HG02884 (cell line): Measurements from ENCODE around the gene FDX2.
"Not testable (repeated sequence)": the region's sequence is repeated elsewhere in the genome, so short reads cannot be mapped to it uniquely, and the experiment has no call there.

Source experiments
- ATAC-seq: cut with Tn5 transposase; IDR thresholded peaks from one replicate; pipeline ENCODE4 v1.9.1; 2021; ENCODE audit warnings: mild to moderate bottlenecking, moderate library complexity; ENCODE audit not compliant: unreplicated experiment

Gene FDX2

DNA sequence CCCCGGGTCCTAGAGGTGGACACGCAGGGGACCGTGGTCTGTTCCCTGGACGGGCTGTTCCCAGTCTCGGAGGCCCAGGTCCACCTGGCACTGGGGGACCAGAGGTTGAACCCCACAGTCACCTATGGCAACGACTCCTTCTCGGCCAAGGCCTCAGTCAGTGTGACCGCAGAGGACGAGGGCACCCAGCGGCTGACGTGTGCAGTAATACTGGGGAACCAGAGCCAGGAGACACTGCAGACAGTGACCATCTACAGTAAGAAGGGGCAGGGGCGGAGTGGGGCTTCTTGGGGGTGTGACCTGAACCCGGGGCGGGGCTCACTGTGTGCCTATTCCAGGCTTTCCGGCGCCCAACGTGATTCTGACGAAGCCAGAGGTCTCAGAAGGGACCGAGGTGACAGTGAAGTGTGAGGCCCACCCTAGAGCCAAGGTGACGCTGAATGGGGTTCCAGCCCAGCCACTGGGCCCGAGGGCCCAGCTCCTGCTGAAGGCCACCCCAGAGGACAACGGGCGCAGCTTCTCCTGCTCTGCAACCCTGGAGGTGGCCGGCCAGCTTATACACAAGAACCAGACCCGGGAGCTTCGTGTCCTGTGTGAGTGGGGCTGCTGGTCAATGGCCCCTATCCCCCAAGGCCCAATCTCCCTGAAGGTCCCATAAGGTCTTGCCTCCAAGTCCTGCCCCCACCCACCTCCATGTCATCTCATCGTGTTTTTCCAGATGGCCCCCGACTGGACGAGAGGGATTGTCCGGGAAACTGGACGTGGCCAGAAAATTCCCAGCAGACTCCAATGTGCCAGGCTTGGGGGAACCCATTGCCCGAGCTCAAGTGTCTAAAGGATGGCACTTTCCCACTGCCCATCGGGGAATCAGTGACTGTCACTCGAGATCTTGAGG lies 31.5 kb downstream of the FDX2 start:
- no peak for ATAC-seq

GRCh38 chr19:10283301-10284064 lies 32.3 kb downstream of the FDX2 start:
- no peak for ATAC-seq

DNA sequence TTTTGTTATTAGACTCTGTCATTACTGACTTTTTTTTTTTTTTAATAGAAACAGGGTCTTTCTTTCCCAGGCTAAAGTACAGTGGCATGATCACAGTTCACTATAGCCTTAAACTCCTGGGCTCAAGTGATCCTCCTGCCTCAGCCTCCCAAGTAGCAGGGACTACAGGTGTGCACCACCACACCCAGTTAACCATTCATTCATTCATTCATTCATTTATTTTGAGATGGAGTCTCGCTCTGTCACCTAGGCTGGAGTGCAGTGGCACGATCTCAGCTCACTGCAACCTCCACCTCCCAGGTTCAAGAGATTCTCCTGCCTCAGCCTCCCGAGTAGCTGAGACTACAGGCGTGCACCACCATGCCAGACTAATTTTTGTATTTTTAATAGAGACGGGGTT lies 33.8 kb downstream of the FDX2 start:
- not testable (repeated sequence) for ATAC-seq

DNA sequence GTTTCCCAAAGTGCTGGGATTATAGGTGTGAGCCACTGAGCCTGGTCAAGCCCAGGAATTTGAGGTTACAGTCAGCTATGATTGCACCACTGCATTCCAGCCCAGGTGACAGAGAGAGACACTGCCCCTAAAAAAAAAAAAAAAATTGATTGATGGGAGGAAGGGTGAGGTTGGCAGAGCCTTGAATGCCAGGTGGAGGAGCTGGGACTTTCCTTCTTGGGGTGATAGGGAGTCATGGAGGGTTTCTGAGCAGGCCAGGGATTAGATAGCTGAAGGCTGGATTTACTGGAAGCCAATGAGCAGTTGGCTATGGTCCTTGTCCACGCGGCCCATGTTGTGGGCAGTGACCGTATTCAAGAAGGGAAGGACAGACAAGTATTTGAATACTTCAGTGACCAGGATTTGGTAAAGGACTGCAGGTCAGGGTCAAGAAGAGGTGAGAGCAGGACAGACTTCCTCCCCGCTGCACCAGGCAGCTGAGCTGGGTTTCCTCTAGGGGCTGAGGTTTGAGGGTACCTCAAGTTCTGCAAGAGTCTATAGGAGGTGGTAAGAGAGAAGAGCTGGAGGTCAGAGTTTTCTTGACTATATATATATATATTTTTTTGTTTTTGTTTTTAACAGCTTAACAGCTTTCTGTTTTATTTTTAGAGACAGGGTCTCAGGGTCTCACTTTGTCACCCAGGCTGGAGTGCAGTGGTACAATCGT lies 35.9 kb downstream of the FDX2 start:
- no peak for ATAC-seq

- ATAC-seq = no peak
Observed at GRCh38 chr19:10278935-10279334, 36.9 kb downstream of the FDX2 start.

GRCh38 chr19:10277795-10278589 lies 37.8 kb downstream of the FDX2 start:
- no peak for ATAC-seq

GRCh38 chr19:10274589-10274988 lies 41.2 kb downstream of the FDX2 start:
- ATAC-seq = no peak

DNA sequence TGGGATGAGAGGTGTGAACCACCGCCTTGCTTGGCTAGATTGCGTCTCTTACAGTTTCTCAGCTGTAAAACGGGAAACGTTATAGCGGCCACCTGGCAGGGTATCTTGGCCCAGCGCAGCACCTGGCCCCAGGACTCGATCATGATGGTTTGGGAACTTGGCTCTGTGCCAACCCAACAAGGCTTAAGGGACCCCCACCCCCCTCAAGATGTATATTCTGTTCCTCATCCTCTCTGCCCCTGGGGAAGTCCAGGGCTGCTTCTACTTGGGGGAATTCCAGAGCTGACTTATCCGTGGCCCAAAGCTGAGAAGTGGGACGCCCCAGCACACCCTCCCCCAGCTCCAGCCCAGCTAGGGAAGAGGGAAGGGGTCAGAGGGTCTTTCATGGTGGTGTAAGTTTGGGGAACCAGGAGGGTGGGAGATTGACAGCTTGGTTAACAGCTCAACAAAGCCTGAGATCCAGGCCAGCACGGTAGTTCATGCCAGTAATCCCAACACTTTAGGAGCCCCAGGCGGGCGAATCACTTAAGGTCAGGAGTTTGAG lies 44.2 kb downstream of the FDX2 start:
- no peak for ATAC-seq

DNA sequence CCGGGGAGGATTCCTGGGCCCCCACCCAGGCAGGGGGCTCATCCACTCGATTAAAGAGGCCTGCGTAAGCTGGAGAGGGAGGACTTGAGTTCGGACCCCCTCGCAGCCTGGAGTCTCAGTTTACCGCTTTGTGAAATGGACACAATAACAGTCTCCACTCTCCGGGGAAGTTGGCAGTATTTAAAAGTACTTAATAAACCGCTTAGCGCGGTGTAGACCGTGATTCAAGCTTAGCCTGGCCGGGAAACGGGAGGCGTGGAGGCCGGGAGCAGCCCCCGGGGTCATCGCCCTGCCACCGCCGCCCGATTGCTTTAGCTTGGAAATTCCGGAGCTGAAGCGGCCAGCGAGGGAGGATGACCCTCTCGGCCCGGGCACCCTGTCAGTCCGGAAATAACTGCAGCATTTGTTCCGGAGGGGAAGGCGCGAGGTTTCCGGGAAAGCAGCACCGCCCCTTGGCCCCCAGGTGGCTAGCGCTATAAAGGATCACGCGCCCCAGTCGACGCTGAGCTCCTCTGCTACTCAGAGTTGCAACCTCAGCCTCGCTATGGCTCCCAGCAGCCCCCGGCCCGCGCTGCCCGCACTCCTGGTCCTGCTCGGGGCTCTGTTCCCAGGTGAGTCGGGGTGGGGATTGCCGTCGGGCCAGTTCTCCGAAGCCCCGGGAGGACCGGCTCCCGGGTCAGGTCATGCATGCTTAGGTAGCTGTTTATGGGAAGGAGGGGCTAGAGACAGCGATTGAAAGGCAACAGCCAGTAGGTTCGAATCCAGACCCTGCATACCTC lies 45.0 kb downstream of the FDX2 start, which contains the start of gene ICAM1:
Gene ICAM1 (plus strand): TSS at position 505 of the 779 bp plus-strand sequence. CDS start 40 bp downstream, at position 545.
- no peak for ATAC-seq

GRCh38 chr19:10270180-10270615 lies 45.6 kb downstream of the FDX2 start:
- ATAC-seq = no peak

DNA sequence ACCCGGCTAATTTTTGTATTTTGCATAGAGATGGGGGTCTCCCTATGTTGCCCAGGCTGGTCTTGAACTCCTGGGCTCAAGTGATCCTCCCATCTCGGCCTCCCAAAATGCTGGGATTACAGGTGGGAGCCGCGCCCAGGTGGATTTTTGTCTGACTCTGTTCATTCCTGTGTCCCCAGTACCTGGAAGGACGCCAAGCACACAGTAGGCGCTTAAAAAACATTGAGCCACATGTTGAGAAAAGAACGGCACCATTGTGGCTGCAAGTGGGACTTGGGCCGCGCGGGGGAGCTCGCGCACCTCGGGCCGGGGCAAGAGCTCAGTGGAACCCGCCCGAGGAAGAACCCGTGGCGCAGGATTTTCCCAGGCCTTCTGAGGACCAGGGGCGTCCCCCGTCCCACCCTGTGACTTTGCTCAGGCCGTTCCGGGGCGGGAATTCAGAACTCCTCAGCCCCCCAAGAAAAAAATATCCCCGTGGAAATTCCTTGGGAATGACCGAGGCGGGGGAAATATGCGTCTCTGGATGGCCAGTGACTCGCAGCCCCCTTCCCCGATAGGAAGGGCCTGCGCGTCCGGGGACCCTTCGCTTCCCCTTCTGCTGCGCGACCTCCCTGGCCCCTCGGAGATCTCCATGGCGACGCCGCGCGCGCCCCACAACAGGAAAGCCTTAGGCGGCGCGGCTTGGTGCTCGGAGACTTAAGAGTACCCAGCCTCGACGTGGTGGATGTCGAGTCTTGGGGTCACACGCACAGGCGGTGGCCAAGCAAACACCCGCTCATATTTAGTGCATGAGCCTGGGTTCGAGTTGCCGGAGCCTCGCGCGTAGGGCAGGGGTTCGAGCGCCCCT lies 46.3 kb downstream of the FDX2 start:
- no peak for ATAC-seq

DNA sequence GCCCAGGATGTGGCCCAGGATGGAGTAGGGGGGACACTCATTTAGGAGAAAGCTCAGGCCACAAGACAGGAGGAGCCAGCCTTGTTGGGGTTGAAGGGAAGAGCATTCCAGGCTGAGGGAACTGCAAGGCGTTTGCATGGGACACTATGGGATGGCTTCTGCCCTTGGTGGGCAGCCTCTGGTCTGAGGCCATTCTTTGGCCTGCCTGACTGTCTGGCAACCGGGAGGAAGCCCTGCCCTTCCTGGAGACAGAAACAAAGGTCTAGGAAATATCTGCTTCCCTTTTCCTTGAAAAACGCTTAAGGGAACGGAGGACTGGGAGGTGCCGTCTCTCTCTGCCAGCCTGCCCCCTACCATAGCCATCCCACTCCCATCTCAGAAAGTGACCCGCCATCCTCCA lies 47.7 kb downstream of the FDX2 start:
- no peak for ATAC-seq

- ATAC-seq = no peak
Observed at GRCh38 chr19:10266706-10267105, 49.1 kb downstream of the FDX2 start.

- ATAC-seq = no peak
Observed at GRCh38 chr19:10262771-10263170, 53.0 kb downstream of the FDX2 start.

- no peak for ATAC-seq
Observed at GRCh38 chr19:10260141-10260584, 55.7 kb downstream of the FDX2 start.
